Fibroblast of lung (primary cell): ENCODE measurements around the gene TRAPPC12. TPM values are rescaled to one million over a fixed set of nuclear protein-coding genes. Genes with fewer than 3 reads are reported as not detected.

Experiments used
- DNase-seq, 2 donors: peaks; one replicate each; pipeline versions ENCODE4 v3.0.0 to v3.0.0-alpha.2; 2010; ENCODE audit warnings: low read depth in 2 of 2
- H2AFZ ChIP-seq: 2 replicates; pipeline ENCODE4 v1.5.1; 2012; ENCODE audit warnings: low read length, control low read depth, inconsistent platforms
- H3K27ac ChIP-seq: 2 replicates; pipeline ENCODE4 v1.5.1; 2011; ENCODE audit warnings: low read length, control low read depth; ENCODE audit not compliant: insufficient read depth
- H3K27me3 ChIP-seq: 2 replicates; pipeline ENCODE4 v1.5.1; 2011; ENCODE audit warnings: mild to moderate bottlenecking, low read length; ENCODE audit not compliant: control insufficient read depth, insufficient read depth
- H3K36me3 ChIP-seq: 2 replicates; pipeline ENCODE4 v1.5.1; 2011; ENCODE audit warnings: low read length; ENCODE audit not compliant: control insufficient read depth, insufficient read depth
- H3K4me1 ChIP-seq: 2 replicates; pipeline ENCODE4 v1.5.1; 2011; ENCODE audit warnings: low read length; ENCODE audit not compliant: control insufficient read depth, insufficient read depth; ENCODE audit errors: extremely low read depth
- H3K4me2 ChIP-seq: 2 replicates; pipeline ENCODE4 v1.5.1; 2011; ENCODE audit warnings: low read length, control low read depth; ENCODE audit not compliant: insufficient read depth; ENCODE audit errors: extremely low read depth
- H3K4me3 ChIP-seq, 4 experiments: fragments of 200-600 bp in 1 of 4; sonication (generic) in 1 of 4; replicated peaks in 1 of 4; 2 replicates each; pipeline ENCODE4 v1.5.1; 2011 to 2016; ENCODE audit warnings: low read length in 4 of 4, low read depth in 3 of 4, mild to moderate bottlenecking in 3 of 4, control low read depth in 2 of 4, inconsistent platforms in 1 of 4, mixed read lengths in 1 of 4; ENCODE audit not compliant: insufficient read depth in 1 of 4; ENCODE audit errors: control extremely low read depth in 1 of 4
- H3K79me2 ChIP-seq: 2 replicates; pipeline ENCODE4 v1.5.1; 2012; ENCODE audit warnings: mild to moderate bottlenecking, low read length, inconsistent platforms; ENCODE audit not compliant: control insufficient read depth, insufficient read depth
- H3K9ac ChIP-seq: 2 replicates; pipeline ENCODE4 v1.5.1; 2011; ENCODE audit warnings: mild to moderate bottlenecking, low read length, control low read depth; ENCODE audit not compliant: insufficient read depth
- H3K9me3 ChIP-seq: 2 replicates; pipeline ENCODE4 v1.5.1; 2012; ENCODE audit warnings: low read depth, low read length; ENCODE audit not compliant: control insufficient read depth, insufficient read depth
- H4K20me1 ChIP-seq: 2 replicates; pipeline ENCODE4 v1.5.1; 2011; ENCODE audit warnings: low read length; ENCODE audit not compliant: control insufficient read depth, insufficient read depth; ENCODE audit errors: extremely low read depth
- EZH2 ChIP-seq: IDR thresholded peaks from 2 replicates; pipeline ENCODE4 v1.5.1; 2012; ENCODE audit warnings: low read length, control low read depth, mild to moderate bottlenecking; ENCODE audit errors: missing control alignments
- polyA plus RNA-seq, 2 donors: library from polyadenylated mRNA; depleted of rRNA in 1 of 2; stranded (reverse) in 1 of 2; unstranded in 1 of 2; fragments of >200 nt; gene quantifications; 2 replicates each; pipeline ENCODE4 v1.2.1, GENCODE V29; 2011 to 2012; ENCODE audit warnings: missing spikeins in 1 of 2
- total RNA-seq: library from RNA; depleted of rRNA; stranded (reverse); fragments of >200 nt; gene quantifications from 2 replicates; pipeline ENCODE4 v1.2.1, GENCODE V29; 2014
- TF ChIP-seq, protein P1 (sequence below), 2 donors: IDR thresholded peaks in 1 of 2; conservative IDR thresholded peaks in 1 of 2; 1 replicate in 1 of 2; 2 replicates in 1 of 2; pipeline ENCODE4 v1.5.1; 2011 to 2012; ENCODE audit warnings: low read length in 2 of 2, control low read depth in 1 of 2, inconsistent platforms in 1 of 2, low read depth in 1 of 2, mild to moderate bottlenecking in 1 of 2

TRAPPC12 gene
- total and polyA plus RNA-seq, 2 donors (not counting 1 experiment from before 2014, with no cell fraction given) = 33.7 to 53.2 TPM

DNA sequence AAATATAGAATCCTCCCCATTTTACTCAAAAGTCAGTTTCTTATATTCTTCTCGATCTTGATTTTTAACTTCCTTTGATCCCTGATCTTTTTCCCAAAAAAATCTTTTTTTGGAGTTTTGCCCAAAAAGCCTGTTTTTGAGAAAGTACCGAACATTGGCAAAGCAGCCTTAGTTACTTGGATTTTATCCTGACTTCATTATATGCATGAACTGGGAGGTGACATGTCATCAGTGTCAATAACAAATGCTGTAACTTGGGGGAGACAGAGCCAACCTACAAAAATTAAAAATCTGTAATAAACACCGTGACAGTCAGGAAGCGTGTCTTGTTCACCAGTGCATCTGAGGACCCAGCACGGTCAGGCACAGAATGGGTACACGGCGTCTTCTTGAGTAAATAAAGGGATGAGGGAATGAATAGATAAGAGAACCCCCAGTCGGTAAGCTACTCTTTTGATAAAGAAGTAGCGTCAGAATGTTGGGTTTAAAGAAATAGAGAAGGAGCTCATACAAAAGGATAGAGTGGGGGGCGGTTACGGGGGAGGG is 24.9 kb downstream of the TRAPPC12 start:
- no peak overlapping the region for H2AFZ ChIP-seq
- no peak overlapping the region for H3K4me2 ChIP-seq
- TF ChIP-seq EZH2 = no peak
- TF ChIP-seq, protein P1, sequence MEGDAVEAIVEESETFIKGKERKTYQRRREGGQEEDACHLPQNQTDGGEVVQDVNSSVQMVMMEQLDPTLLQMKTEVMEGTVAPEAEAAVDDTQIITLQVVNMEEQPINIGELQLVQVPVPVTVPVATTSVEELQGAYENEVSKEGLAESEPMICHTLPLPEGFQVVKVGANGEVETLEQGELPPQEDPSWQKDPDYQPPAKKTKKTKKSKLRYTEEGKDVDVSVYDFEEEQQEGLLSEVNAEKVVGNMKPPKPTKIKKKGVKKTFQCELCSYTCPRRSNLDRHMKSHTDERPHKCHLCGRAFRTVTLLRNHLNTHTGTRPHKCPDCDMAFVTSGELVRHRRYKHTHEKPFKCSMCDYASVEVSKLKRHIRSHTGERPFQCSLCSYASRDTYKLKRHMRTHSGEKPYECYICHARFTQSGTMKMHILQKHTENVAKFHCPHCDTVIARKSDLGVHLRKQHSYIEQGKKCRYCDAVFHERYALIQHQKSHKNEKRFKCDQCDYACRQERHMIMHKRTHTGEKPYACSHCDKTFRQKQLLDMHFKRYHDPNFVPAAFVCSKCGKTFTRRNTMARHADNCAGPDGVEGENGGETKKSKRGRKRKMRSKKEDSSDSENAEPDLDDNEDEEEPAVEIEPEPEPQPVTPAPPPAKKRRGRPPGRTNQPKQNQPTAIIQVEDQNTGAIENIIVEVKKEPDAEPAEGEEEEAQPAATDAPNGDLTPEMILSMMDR (conservative IDR thresholded peaks at IDR 0.05 in 1 of 2, IDR thresholded peaks at IDR 0.05 in 1 of 2; ENCODE audit: low read depth in 1 of 2, low read length in 2 of 2) = no peak
- no peak overlapping the region for H3K27ac ChIP-seq
- no peak overlapping the region for H3K4me3 ChIP-seq
- H3K4me1 ChIP-seq = no peaks in the 10 kb centered on the region
- no peak overlapping the region for H3K9ac ChIP-seq
- DNase-seq = no peak
- no peaks in the 10 kb centered on the region for H4K20me1 ChIP-seq
- H3K36me3 ChIP-seq = peaks cover 9% of the 10 kb centered on the region
- no peaks in the 10 kb centered on the region for H3K9me3 ChIP-seq
- H3K79me2 ChIP-seq = no peaks in the 10 kb centered on the region
- H3K27me3 ChIP-seq = no peaks in the 10 kb centered on the region

DNA sequence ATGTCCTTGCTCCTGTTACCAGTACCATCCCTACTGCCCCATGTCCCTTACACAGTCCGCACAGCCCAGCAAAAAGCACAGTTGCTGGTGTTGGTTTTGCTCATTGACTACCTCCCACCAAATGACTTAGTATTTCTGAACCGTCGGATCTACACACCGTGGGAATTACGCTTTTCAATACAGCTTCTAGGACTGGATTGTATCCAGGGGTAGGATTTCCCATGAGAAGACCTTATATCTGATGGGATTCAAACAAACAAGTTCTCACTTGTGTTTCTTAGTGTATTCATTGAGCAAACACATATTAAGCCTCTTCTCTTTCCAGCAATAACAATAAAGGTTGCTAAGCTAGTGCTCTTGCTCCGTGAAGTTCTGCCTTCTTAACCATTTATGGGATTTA is 25.8 kb downstream of the TRAPPC12 start:
- Histone ChIP-seq H3K27me3 (no peaks in the 10 kb centered on the region), H4K20me1 (no peaks in the 10 kb centered on the region), H2AFZ (no peak overlapping the region), H3K4me2 (no peak overlapping the region), H3K9ac (no peak overlapping the region), H3K9me3 (no peaks in the 10 kb centered on the region), H3K27ac (no peak overlapping the region), H3K4me3 (no peak overlapping the region), H3K4me1 (no peaks in the 10 kb centered on the region), H3K36me3 (peaks cover 9% of the 10 kb centered on the region), H3K79me2 (no peaks in the 10 kb centered on the region)
- no peak for TF ChIP-seq EZH2
- TF ChIP-seq, protein P1 (conservative IDR thresholded peaks at IDR 0.05 in 1 of 2, IDR thresholded peaks at IDR 0.05 in 1 of 2; ENCODE audit: low read depth in 1 of 2, low read length in 2 of 2) = no peak
- no peak for DNase-seq

DNA sequence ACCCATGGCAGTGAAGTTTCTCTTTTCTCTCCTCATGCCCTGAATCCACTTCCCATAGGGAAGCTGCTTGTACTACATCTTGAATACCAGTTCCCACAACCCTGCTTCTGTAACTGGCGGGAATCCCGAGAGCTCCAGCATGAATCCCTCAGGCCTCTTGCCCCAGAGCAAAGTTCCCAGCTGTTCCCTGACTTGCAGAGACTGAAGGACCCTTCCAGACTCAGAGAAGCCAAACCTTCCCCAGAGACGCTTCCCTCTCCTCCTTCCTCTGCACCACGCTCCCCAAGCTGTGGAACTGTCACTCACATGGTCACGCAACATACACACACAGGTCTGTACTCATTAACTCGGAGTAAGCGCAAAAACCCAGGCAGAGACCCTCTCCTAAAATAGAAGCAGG is 26.4 kb downstream of the TRAPPC12 start:
- no peak overlapping the region for H3K4me3 ChIP-seq
- H3K27ac ChIP-seq = no peak overlapping the region
- no peak for TF ChIP-seq EZH2
- TF ChIP-seq, protein P1 (conservative IDR thresholded peaks at IDR 0.05 in 1 of 2, IDR thresholded peaks at IDR 0.05 in 1 of 2; ENCODE audit: low read depth in 1 of 2, low read length in 2 of 2) = no peak
- H4K20me1 ChIP-seq = no peaks in the 10 kb centered on the region
- DNase-seq = no peak
- H3K9ac ChIP-seq = no peak overlapping the region
- H3K27me3 ChIP-seq = no peaks in the 10 kb centered on the region
- no peaks in the 10 kb centered on the region for H3K79me2 ChIP-seq
- peaks cover 5% of the 10 kb centered on the region for H3K36me3 ChIP-seq
- H3K9me3 ChIP-seq = no peaks in the 10 kb centered on the region
- no peak overlapping the region for H3K4me2 ChIP-seq
- H2AFZ ChIP-seq = no peak overlapping the region
- H3K4me1 ChIP-seq = no peaks in the 10 kb centered on the region
